OCI-LY7 (cell line): ENCODE results near the gene E2F2. TPM values are rescaled to one million over a fixed set of nuclear protein-coding genes. Genes with fewer than 3 reads are reported as not detected.

ENCODE experiments used
- BruUV-seq: library from RNA; stranded (reverse); fragments of 400-500 nt; replicated peaks from 2 replicates; lab custom pipeline; 2021; lab: Mats Ljungman, UMichigan
- CTCF ChIA-PET: fragments of 300-600 bp; sonication (Branson Sonifier 250); formaldehyde crosslinking; loops from one replicate; lab custom pipeline; 2022; ENCODE audit warnings: antibody characterized with exemption; ENCODE audit not compliant: unreplicated experiment; lab: Charles Lee
- POLR2A ChIA-PET: fragments of 300-600 bp; sonication (Branson Sonifier 250); formaldehyde crosslinking; loops from one replicate; lab custom pipeline; 2022; ENCODE audit warnings: antibody characterized with exemption; lab: Charles Lee
- DNase-seq: peaks from one replicate; pipeline ENCODE4 v3.0.0-alpha.2; 2015; ENCODE audit warnings: low spot score
- H2AFZ ChIP-seq: fragments of 200-600 bp; sonication (generic), shearing (Covaris generic); 2 replicates; pipeline ENCODE4 v1.6.1; 2014; ENCODE audit warnings: mild to moderate bottlenecking, antibody characterized with exemption, low read length, moderate library complexity
- H3K27ac ChIP-seq: fragments of 200-600 bp; sonication (generic); 2 replicates; pipeline ENCODE4 v1.5.1; 2014; ENCODE audit warnings: mixed run types, low read depth, mild to moderate bottlenecking, moderate library complexity, low read length, inconsistent platforms; ENCODE audit not compliant: poor library complexity, severe bottlenecking
- H3K36me3 ChIP-seq: fragments of 200-600 bp; sonication (generic); 2 replicates; pipeline ENCODE4 v1.6.1; 2014; ENCODE audit warnings: mild to moderate bottlenecking, antibody characterized with exemption, low read length, moderate library complexity, mixed read lengths; ENCODE audit not compliant: insufficient read depth
- H3K4me1 ChIP-seq: fragments of 200-600 bp; sonication (generic); 2 replicates; pipeline ENCODE4 v1.5.1; 2014; ENCODE audit warnings: mild to moderate bottlenecking, low read length; ENCODE audit not compliant: insufficient read depth, poor library complexity, severe bottlenecking
- H3K4me2 ChIP-seq: fragments of 200-600 bp; sonication (generic); 2 replicates; pipeline ENCODE4 v1.6.1; 2014; ENCODE audit warnings: mild to moderate bottlenecking, low read length
- H3K4me3 ChIP-seq: fragments of 200-600 bp; sonication (generic); 2 replicates; pipeline ENCODE4 v1.5.1; 2014; ENCODE audit warnings: mild to moderate bottlenecking, low read depth, low read length; ENCODE audit not compliant: poor library complexity, severe bottlenecking
- H3K79me2 ChIP-seq: fragments of 200-600 bp; sonication (generic); 2 replicates; pipeline ENCODE4 v1.6.1; 2016; ENCODE audit warnings: low read depth, mild to moderate bottlenecking, low read length, moderate library complexity, mixed read lengths; ENCODE audit not compliant: insufficient read depth
- H3K9me2 ChIP-seq: fragments of 200-600 bp; sonication (generic); 2 replicates; pipeline ENCODE4 v1.6.1; 2016; ENCODE audit warnings: mild to moderate bottlenecking, low read length, mixed read lengths; ENCODE audit not compliant: insufficient read depth
- H3K9me3 ChIP-seq: fragments of 200-600 bp; sonication (generic); 2 replicates; pipeline ENCODE4 v1.6.1; 2014; ENCODE audit warnings: mild to moderate bottlenecking, mixed run types, low read length, mixed read lengths
- H4K20me1 ChIP-seq: fragments of 200-600 bp; sonication (generic); 2 replicates; pipeline ENCODE4 v1.6.1; 2014; ENCODE audit warnings: mild to moderate bottlenecking, antibody characterized with exemption, low read length, moderate library complexity, mixed read lengths; ENCODE audit not compliant: insufficient read depth
- EZH2phosphoT487 ChIP-seq: fragments of 200-600 bp; sonication (generic); IDR thresholded peaks from 2 replicates; pipeline ENCODE4 v1.6.1; 2018; ENCODE audit warnings: low read depth, borderline replicate concordance, mild to moderate bottlenecking, mixed run types, antibody characterized with exemption, low read length, moderate library complexity, mixed read lengths
- intact Hi-C: fragments of 100-400 bp; cut with micrococcal nuclease; formaldehyde crosslinking; loops from one replicate; pipeline ENCODE4 v1.10.0; 2022; ENCODE audit not compliant: unreplicated experiment
- total RNA-seq, 2 experiments: library from RNA; depleted of rRNA in 1 of 2; stranded (reverse); fragments of >200 nt in 1 of 2; shearing (Covaris generic) in 1 of 2; gene quantifications; 2 replicates each; pipeline ENCODE4 v1.2.3, GENCODE V29; 2014 to 2022
- TF ChIP-seq, protein P1 (sequence below): fragments of 200-600 bp; sonication (generic); conservative IDR thresholded peaks from 2 replicates; pipeline ENCODE4 v1.5.1; 2014; ENCODE audit warnings: mild to moderate bottlenecking, antibody characterized with exemption, low read length, moderate library complexity, mixed read lengths

The E2F2 gene
- total RNA-seq, 2 experiments from 2014 or later = 203 to 212 TPM

DNA sequence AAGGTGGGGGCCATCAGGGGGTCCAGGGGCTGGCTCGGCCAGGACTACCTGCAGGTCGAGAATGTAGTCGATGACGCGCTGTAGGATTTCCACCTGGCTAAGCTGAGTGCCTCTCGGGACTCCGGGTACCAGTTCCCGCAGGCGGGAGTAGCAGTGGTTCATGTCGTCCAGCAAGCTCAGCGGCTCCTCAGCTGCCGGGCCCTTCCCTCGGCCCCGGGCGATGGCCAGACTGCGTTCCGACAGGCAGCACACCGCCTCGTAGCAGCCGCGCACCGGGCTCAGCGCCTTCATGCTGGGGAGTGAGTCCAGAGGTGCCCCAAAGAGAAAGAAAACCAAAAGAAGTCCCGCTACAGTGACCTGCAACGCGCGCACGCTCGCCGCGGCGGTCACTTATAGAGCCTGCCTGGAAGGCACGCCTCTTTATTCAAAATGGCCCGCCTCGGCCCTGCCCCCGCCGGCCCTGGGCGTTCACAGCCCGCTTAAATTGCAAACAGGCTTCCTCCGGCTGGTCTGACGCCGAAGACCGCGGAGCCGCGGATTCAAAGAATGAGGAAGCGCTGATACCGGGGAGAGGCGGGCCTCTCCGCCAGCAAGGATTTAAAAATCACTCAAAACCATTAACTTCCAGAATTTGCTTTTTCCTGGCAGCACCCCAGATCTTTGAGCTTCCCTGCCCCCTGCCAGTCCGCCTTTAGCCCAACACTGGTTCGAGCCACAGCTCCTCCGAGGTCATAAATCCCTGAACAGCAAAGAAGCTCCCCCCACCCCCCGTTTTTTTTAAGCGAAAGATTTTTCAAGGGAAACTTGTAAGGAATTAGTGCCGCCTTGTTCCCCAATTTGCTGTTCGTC, 28.3 kb upstream of the E2F2 start, which contains the start of gene ID3:
TSS of gene ID3 (minus strand) at position 366 of the 849 bp plus-strand sequence. CDS start at position 291, 75 bp downstream.
- Histone ChIP-seq H2AFZ (no peak within 1 kb of the TSS), H3K36me3 (peaks cover 28% of the 10 kb centered on the region), H3K27ac (peak within 1 kb of the TSS; percentile 97), H3K9me3 (no peaks in the 10 kb centered on the region), H3K4me1 (peaks cover 68% of the 10 kb centered on the region), H3K79me2 (peaks cover 49% of the 10 kb centered on the region), H4K20me1 (peaks cover 18% of the 10 kb centered on the region), H3K9me2 (no peaks in the 10 kb centered on the region), H3K4me2 (peak within 1 kb of the TSS; percentile 97), H3K4me3 (peak within 1 kb of the TSS; percentile 94)
- CTCF ChIA-PET = interaction anchor here (0.8 kb wide), 1 partner anchor 39 kb away, joined by 3 read pairs; no protein-coding TSS in a partner anchor
- intact Hi-C loops = loop anchor here (1.0 kb wide), 3 partner anchors 18 to 54 kb away; no protein-coding TSS in a partner anchor
- POLR2A ChIA-PET = interaction anchor here (0.6 to 12.1 kb wide), 24 partner anchors 8 to 631 kb away, joined by 3 to 259 read pairs (median 6); no protein-coding TSS in a partner anchor
- BruUV-seq = TSS peak; percentile 82
- DNase-seq = peak; percentile 97
- TF ChIP-seq, protein P1, sequence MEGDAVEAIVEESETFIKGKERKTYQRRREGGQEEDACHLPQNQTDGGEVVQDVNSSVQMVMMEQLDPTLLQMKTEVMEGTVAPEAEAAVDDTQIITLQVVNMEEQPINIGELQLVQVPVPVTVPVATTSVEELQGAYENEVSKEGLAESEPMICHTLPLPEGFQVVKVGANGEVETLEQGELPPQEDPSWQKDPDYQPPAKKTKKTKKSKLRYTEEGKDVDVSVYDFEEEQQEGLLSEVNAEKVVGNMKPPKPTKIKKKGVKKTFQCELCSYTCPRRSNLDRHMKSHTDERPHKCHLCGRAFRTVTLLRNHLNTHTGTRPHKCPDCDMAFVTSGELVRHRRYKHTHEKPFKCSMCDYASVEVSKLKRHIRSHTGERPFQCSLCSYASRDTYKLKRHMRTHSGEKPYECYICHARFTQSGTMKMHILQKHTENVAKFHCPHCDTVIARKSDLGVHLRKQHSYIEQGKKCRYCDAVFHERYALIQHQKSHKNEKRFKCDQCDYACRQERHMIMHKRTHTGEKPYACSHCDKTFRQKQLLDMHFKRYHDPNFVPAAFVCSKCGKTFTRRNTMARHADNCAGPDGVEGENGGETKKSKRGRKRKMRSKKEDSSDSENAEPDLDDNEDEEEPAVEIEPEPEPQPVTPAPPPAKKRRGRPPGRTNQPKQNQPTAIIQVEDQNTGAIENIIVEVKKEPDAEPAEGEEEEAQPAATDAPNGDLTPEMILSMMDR = 0 out of 2 replicates have a peak, but pooled peaks have one; percentile 13
- no peak for TF ChIP-seq EZH2phosphoT487

DNA sequence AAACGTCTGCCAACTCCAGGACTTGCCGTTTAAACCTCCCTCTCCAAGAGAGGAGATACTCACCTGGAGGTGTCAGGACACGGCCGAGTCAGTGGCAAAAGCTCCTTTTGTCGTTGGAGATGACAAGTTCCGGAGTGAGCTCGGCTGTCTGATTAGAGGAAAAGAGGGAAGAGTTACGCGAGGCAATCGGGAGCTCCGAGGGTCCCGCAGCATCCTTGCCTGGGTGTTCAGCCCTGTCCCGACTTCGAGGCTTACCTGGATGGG, 27.8 kb upstream of the E2F2 start:
- ChIA-PET CTCF (no interaction called here), POLR2A (interaction anchor here (0.6 to 12.1 kb wide), 18 partner anchors 15 to 396 kb away, joined by 3 to 259 read pairs (median 8); no protein-coding TSS in a partner anchor)
- intact Hi-C loops = loop anchor here (1.0 kb wide), 3 partner anchors 18 to 54 kb away; no protein-coding TSS in a partner anchor
- H4K20me1 ChIP-seq = peaks cover 18% of the 10 kb centered on the region
- DNase-seq = no peak
- H3K4me2 ChIP-seq = peak overlapping the region; percentile 93
- no peaks in the 10 kb centered on the region for H3K9me3 ChIP-seq
- H3K4me1 ChIP-seq = peaks cover 69% of the 10 kb centered on the region
- H3K79me2 ChIP-seq = peaks cover 54% of the 10 kb centered on the region
- BruUV-seq = no TSS peak
- H3K4me3 ChIP-seq = peak overlapping the region; percentile 94
- peaks cover 28% of the 10 kb centered on the region for H3K36me3 ChIP-seq
- H2AFZ ChIP-seq = no peak overlapping the region
- TF ChIP-seq, protein P1 = no peak
- no peak for TF ChIP-seq EZH2phosphoT487
- peak overlapping the region; percentile 97 for H3K27ac ChIP-seq
- no peaks in the 10 kb centered on the region for H3K9me2 ChIP-seq
